GM23338 (cell line): ENCODE data around the gene MYMX. TPM values are rescaled to one million over a fixed set of nuclear protein-coding genes. Genes with fewer than 3 reads are reported as not detected.

Experiments
- ATAC-seq: fragments of 200-7000 bp; cut with Tn5 transposase; 3 replicates; pipeline ENCODE4 v1.9.1; 2020
- DNase-seq: peaks from one replicate; pipeline ENCODE4 v3.0.0-alpha.2; 2015; ENCODE audit warnings: low spot score
- H2AFZ ChIP-seq: fragments of 200-600 bp; sonication (generic); 2 replicates; pipeline ENCODE4 v1.8.0; 2016; ENCODE audit warnings: antibody characterized with exemption, mild to moderate bottlenecking, moderate library complexity
- H3F3A ChIP-seq: fragments of 200-600 bp; sonication (generic); replicated peaks from 2 replicates; pipeline ENCODE4 v1.8.0; 2017; ENCODE audit warnings: antibody characterized with exemption, mixed run types, low read depth
- H3K27ac ChIP-seq: fragments of 200-600 bp; sonication (generic); 2 replicates; pipeline ENCODE4 v1.6.1; 2016; ENCODE audit warnings: low read depth
- H3K27me3 ChIP-seq: fragments of 200-600 bp; sonication (generic); 2 replicates; pipeline ENCODE4 v1.8.0; 2016; ENCODE audit warnings: mild to moderate bottlenecking, mixed run types, moderate library complexity; ENCODE audit not compliant: insufficient read depth
- H3K36me3 ChIP-seq: fragments of 200-600 bp; sonication (generic); 2 replicates; pipeline ENCODE4 v1.8.0; 2016; ENCODE audit warnings: mild to moderate bottlenecking; ENCODE audit not compliant: insufficient read depth
- H3K4me1 ChIP-seq: fragments of 200-600 bp; sonication (generic); 2 replicates; pipeline ENCODE4 v1.8.0; 2016; ENCODE audit warnings: mild to moderate bottlenecking, moderate library complexity; ENCODE audit not compliant: insufficient read depth
- H3K4me2 ChIP-seq: fragments of 200-600 bp; sonication (generic); 2 replicates; pipeline ENCODE4 v1.7.1; 2017; ENCODE audit warnings: mixed run types
- H3K4me3 ChIP-seq: fragments of 200-600 bp; sonication (generic); 2 replicates; pipeline ENCODE4 v1.6.1; 2016; ENCODE audit warnings: mixed run types
- H3K79me2 ChIP-seq: fragments of 200-600 bp; sonication (generic); replicated peaks from 2 replicates; pipeline ENCODE4 v1.8.0; 2017; ENCODE audit warnings: mild to moderate bottlenecking; ENCODE audit not compliant: insufficient read depth
- H3K9me2 ChIP-seq: fragments of 200-600 bp; sonication (generic); 2 replicates; pipeline ENCODE4 v1.8.0; 2017; ENCODE audit not compliant: insufficient read depth
- H4K20me1 ChIP-seq: fragments of 200-600 bp; sonication (generic); replicated peaks from 2 replicates; pipeline ENCODE4 v1.8.0; 2017; ENCODE audit warnings: mild to moderate bottlenecking; ENCODE audit not compliant: insufficient read depth
- H3K27ac Mint-ChIP-seq: 2 replicates; pipeline ENCODE4 v1.8.0; 2020; ENCODE audit warnings: inconsistent platforms, mild to moderate bottlenecking, moderate library complexity, mixed read lengths
- H3K27me3 Mint-ChIP-seq: 3 replicates; pipeline ENCODE4 v1.8.0; 2022; ENCODE audit warnings: low read depth, mild to moderate bottlenecking, moderate library complexity, mixed read lengths, inconsistent platforms; ENCODE audit not compliant: insufficient read depth, poor library complexity
- H3K36me3 Mint-ChIP-seq: 3 replicates; pipeline ENCODE4 v1.8.0; 2021; ENCODE audit warnings: low read depth, mild to moderate bottlenecking, inconsistent platforms, moderate library complexity, mixed read lengths
- H3K4me1 Mint-ChIP-seq: 3 replicates; pipeline ENCODE4 v1.8.0; 2020; ENCODE audit warnings: mild to moderate bottlenecking, inconsistent platforms, mixed read lengths
- H3K4me3 Mint-ChIP-seq: 3 replicates; pipeline ENCODE4 v1.8.0; 2021; ENCODE audit warnings: moderate library complexity, mild to moderate bottlenecking, inconsistent platforms, mixed read lengths
- H3K9me3 Mint-ChIP-seq: 3 replicates; pipeline ENCODE4 v1.8.0; 2020; ENCODE audit warnings: moderate library complexity, mild to moderate bottlenecking, inconsistent platforms, mixed read lengths
- CREB1 ChIP-seq: fragments of 250-450 bp; sonication (Bioruptor Pico); IDR thresholded peaks from 2 replicates; pipeline ENCODE4 v1.5.0; 2020; ENCODE audit warnings: low read depth, mild to moderate bottlenecking, moderate library complexity
- CTCF ChIP-seq, 2 experiments: fragments of 200-600 bp in 1 of 2; sonication (generic) in 1 of 2; conservative IDR thresholded peaks; 2 replicates each; pipeline versions ENCODE4 v1.5.1 to v1.6.1; 2016 to 2017; ENCODE audit warnings: antibody characterized with exemption in 2 of 2, low read depth in 2 of 2, mild to moderate bottlenecking in 2 of 2, moderate library complexity in 1 of 2
- ETS1 ChIP-seq: IDR thresholded peaks from 2 replicates; pipeline ENCODE4 v1.6.1; 2016; ENCODE audit warnings: antibody characterized with exemption
- EZH2 ChIP-seq: fragments of 200-600 bp; sonication (generic); IDR thresholded peaks from one replicate; pipeline ENCODE4 v1.8.0; 2017; ENCODE audit warnings: antibody characterized with exemption, mild to moderate bottlenecking, low read depth; ENCODE audit not compliant: unreplicated experiment
- EZH2phosphoT487 ChIP-seq: fragments of 200-600 bp; sonication (generic); IDR thresholded peaks from one replicate; pipeline ENCODE4 v1.8.1; 2018; ENCODE audit warnings: antibody characterized with exemption; ENCODE audit not compliant: unreplicated experiment
- JUNB ChIP-seq: IDR thresholded peaks from one replicate; pipeline ENCODE4 v1.6.1; 2016; ENCODE audit warnings: antibody characterized with exemption; ENCODE audit not compliant: unreplicated experiment
- NANOG ChIP-seq: IDR thresholded peaks from 2 replicates; pipeline ENCODE4 v1.6.1; 2016; ENCODE audit warnings: antibody characterized with exemption, borderline replicate concordance
- POLR2AphosphoS5 ChIP-seq: IDR thresholded peaks from 2 replicates; pipeline ENCODE4 v1.6.1; 2016; ENCODE audit warnings: antibody characterized with exemption, low read depth
- REST ChIP-seq: IDR thresholded peaks from one replicate; pipeline ENCODE4 v1.6.1; 2018; ENCODE audit warnings: antibody characterized with exemption; ENCODE audit not compliant: unreplicated experiment
- STAT1 ChIP-seq: IDR thresholded peaks from one replicate; pipeline ENCODE4 v1.6.1; 2016; ENCODE audit warnings: antibody characterized with exemption; ENCODE audit not compliant: unreplicated experiment
- ZNF114 ChIP-seq: fragments of 250-450 bp; sonication (Bioruptor Pico); IDR thresholded peaks from 2 replicates; pipeline ENCODE4 v1.5.0; 2020; ENCODE audit warnings: mild to moderate bottlenecking, moderate library complexity
- ZNF331 ChIP-seq: fragments of 250-450 bp; sonication (Bioruptor Pico); IDR thresholded peaks from 2 replicates; pipeline ENCODE4 v1.5.0; 2020; ENCODE audit warnings: low read depth, mild to moderate bottlenecking, moderate library complexity
- ZNF462 ChIP-seq: fragments of 250-450 bp; sonication (Bioruptor Pico); IDR thresholded peaks from 2 replicates; pipeline ENCODE4 v1.5.0; 2020; ENCODE audit warnings: mild to moderate bottlenecking, moderate library complexity
- polyA plus RNA-seq: library from polyadenylated mRNA; unstranded; fragments of >200 nt; fragmentation: Nextera tagmentation; extraction: Ambion mirVana; gene quantifications from 2 replicates; pipeline ENCODE4 v1.2.1, GENCODE V29; 2016
- total RNA-seq: library from RNA; depleted of rRNA; stranded (reverse); fragments of >200 nt; shearing (Covaris generic); gene quantifications from 2 replicates; pipeline ENCODE4 v1.2.3, GENCODE V29; 2014

MYMX gene
- total and polyA plus RNA-seq, 2 experiments from 2014 or later = 2.8 to 7.1 TPM

- no peak for ATAC-seq
- Histone ChIP-seq H3K27me3 (no peaks in the 10 kb centered on the region), H3K27ac (no peak overlapping the region), H3K4me2 (no peak overlapping the region; the same call in 1 of the 2 replicates), H3K4me3 (no peak overlapping the region), H2AFZ (no peak overlapping the region), H3K9me2 (no peaks in the 10 kb centered on the region), H3K79me2 (no peaks in the 10 kb centered on the region), H3K4me1 (0 out of 2 replicates have a peak, but pooled peaks cover 7% of the 10 kb centered on the region), H3F3A (0 out of 2 replicates have a peak, but pooled peaks cover 5% of the 10 kb centered on the region), H3K36me3 (no peaks in the 10 kb centered on the region), H4K20me1 (no peaks in the 10 kb centered on the region)
- no peak overlapping the region for H3K4me3 Mint-ChIP-seq
- H3K36me3 Mint-ChIP-seq = no peaks in the 10 kb centered on the region
- H3K27ac Mint-ChIP-seq = no peak overlapping the region
- peaks cover 15% of the 10 kb centered on the region for H3K27me3 Mint-ChIP-seq
- peaks cover 11% of the 10 kb centered on the region for H3K4me1 Mint-ChIP-seq
- TF ChIP-seq ZNF331 (CRISPR knock-in tag) (no peak), CTCF (conservative IDR thresholded peaks at IDR 0.05; ENCODE audit: low read depth in 2 of 2) (no peak), EZH2phosphoT487 (no peak), POLR2AphosphoS5 (no peak), ZNF462 (no peak), JUNB (no peak), EZH2 (no peak), ZNF114 (CRISPR knock-in tag) (no peak), CREB1 (no peak), REST (no peak), NANOG (no peak), STAT1 (no peak), ETS1 (no peak)
- no peak for DNase-seq
- no peaks in the 10 kb centered on the region for H3K9me3 Mint-ChIP-seq
Measured at GRCh38 chr6:44193307-44193910, 23.3 kb upstream of the MYMX start.
